GM21825 (cell line): ENCODE data around the gene WIZ.

Experiments used
- ATAC-seq: cut with Tn5 transposase; IDR thresholded peaks from one replicate; pipeline ENCODE4 v1.9.1; 2021; ENCODE audit warnings: mild to moderate bottlenecking, moderate library complexity; ENCODE audit not compliant: unreplicated experiment

The WIZ gene

DNA sequence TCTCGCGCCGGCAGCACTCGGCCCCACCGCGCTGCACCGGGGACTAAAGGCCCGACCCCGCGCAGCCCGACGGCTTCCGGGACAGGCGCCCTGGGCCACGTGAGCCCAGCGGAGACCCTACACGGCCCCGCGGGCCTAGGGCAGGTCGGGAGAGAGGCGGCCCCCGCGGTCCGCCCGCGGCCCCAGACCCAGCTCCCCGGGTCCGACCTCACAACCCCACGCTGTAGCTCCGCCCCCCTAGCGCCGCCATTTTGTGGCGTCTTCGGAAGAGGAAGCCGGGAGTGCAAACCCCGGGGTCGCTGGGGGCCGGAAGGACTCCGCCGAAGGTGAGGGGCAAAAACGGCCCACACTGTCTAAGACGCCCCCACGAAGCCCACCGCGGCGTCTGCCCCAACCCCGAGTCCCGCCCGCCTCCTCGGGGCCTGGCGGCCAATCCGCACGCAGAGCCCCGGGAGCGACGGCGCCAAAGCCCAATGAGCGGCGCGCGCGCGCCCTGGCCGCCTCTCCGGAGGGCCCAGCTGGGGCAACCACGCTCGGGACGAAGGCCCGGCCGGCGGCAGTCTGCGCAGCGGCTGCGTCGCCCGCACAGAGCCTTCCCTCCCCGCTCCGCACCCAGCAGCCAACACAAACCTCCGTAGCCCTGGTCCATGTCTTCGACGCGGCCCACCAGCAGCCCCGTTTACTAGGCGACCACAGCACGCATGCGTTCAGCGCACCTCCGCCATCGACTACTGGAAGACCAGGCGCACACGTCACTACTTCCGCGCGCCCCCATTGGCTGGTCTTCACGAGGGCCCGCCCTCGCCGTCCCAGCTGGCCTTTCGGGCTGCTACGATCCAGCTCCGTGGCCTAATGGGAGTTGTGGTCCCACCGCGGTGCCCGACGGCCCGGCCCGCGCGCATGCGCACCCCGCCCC is 70.4 kb downstream of the WIZ start, which contains the start of gene AKAP8:
TSS of gene AKAP8 (minus strand) at position 705 of the 916 bp plus-strand sequence. CDS start at position 649, 56 bp downstream.
- peak; percentile 76 for ATAC-seq

GRCh38 chr19:15378534-15379082 is 71.1 kb downstream of the WIZ start:
- ATAC-seq: no peak

DNA sequence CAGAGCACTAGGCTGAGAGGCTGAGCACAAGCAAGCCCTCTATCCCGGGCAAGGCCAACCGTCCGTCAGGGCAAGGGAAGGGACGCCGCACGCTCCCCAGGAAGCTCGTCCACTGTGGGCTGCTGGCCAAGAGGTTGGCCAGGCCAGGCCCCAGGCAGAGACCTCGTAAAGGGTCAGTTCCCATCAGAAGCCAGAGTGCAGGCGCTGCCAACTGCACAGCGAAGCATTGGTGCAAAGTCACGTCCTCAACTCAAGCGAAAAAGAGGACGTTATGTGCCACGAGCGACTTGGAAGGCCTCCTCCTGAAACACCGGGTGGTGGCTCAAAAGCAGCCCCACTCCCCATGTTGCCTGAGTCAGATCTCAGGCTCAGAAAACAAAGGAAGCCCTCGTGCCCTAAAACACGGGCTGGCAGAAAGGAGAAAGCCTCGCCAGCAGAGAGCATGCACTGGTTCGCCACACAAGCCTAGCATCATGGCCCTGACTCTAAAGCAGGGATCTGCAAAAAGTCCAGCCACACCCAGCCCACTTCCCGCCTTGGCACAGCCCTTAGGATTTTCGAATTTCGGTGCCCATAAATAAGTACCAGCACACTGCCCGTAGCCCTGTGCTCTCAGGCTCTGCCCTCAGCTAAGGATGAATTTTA is 74.8 kb downstream of the WIZ start:
- no peak for ATAC-seq

- no peak for ATAC-seq
These were observed 75.6 kb downstream of the WIZ start for GRCh38 chr19:15374105-15374651.

DNA sequence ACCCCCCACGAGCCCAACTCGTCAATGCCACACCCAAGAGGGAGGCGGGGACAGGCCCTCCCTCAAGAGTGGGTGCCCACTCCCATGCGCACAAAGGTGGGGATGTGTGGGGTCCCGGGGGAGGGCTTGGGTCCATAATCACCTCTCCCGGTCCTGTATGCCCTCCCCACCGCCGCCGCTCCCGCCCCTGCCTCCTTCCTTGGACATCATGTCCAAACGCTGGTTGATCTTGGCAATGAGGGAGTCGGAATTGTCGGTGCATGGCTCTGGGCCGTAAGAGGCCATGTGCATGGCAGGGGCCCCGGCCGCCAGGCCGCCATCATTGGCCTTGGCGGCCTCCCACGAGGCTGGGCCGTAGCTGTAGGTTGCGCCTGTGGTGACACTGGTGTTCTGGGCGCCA is 76.1 kb downstream of the WIZ start:
- ATAC-seq: no peak

GRCh38 chr19:15372891-15373301 is 76.9 kb downstream of the WIZ start:
- ATAC-seq: no peak

- no peak for ATAC-seq
These were observed 77.3 kb downstream of the WIZ start for GRCh38 chr19:15372470-15372869.

GRCh38 chr19:15371786-15372380 is 77.9 kb downstream of the WIZ start:
- no peak for ATAC-seq

DNA sequence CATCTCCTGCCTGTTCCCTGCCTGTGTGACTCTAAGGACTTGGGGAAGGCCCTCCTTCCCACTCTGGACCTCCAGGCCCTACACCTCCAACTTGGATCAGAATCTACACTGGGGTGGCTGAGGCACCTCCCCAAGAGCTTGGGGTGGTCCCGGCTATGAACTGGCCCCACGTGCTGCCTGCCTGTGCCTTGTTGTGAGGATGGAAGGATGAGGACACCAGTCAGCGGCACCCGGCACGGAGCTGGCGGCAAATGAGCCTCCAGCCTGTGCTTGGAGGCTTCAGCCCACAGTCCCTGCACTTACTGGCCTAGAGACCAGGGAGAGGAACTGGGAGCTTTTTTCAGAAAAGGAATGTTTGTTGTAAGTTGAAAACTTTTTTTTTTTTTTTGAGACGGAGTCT is 78.6 kb downstream of the WIZ start:
- no peak for ATAC-seq
